ENCODE results near the gene TLL1.

- TF ChIP-seq CTCF (IDR thresholded peaks at IDR 0.05): no peak
- TF ChIP-seq POLR2A (IDR thresholded peaks at IDR 0.05): no peak
Measured at GRCh38 chr4:165994701-165995100, 121.7 kb downstream of the TLL1 start.
